GM18508 (cell line): Measurements from ENCODE around the gene SMYD4.
"Not testable (repeated sequence)": the region's sequence is repeated elsewhere in the genome, so short reads cannot be mapped to it uniquely, and the experiment has no call there.

ENCODE experiments used
- ATAC-seq: cut with Tn5 transposase; IDR thresholded peaks from one replicate; pipeline ENCODE4 v1.9.1; 2021; ENCODE audit warnings: moderate number of reproducible peaks; ENCODE audit not compliant: insufficient read depth, unreplicated experiment

Gene SMYD4

DNA sequence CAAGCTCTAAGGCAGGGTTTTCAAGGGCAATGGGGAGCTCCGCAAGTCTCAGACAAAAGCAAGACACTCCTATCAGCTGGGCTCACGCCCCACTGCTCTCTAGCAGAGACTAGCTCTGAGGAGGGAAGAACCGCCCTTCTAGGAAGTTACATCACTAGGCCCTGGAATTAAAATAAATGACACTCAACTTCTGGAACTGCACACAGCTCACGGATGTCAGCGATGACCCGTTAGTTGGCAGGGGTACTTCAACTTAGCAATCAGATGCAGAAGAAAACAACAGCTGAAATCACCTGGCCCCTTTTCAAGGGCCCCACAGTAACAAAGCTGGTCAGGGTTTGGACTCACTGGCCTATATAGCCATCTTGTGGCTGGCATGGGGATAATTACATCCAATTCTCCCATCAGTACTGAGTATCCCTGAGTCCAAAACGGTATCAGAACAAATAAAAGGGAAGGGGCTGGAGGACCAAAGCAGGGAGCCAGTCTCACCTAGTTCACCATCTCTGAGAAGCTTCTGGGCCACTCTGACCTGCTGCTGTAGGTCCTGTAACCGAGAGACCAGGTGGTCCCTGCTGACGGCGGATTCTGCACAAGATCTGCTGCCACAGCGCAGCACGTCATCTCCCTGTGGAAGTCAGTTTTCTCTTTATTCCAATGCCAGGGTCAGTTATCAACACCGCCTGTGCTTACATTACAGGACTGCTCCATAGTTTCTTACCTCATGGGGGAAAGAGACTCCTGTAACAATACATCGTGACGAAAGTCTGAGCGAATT, 45.7 kb downstream of the SMYD4 start:
- no peak for ATAC-seq

GRCh38 chr17:1783271-1783670, 46.4 kb downstream of the SMYD4 start:
- no peak for ATAC-seq

GRCh38 chr17:1782171-1782567, 47.5 kb downstream of the SMYD4 start:
- no peak for ATAC-seq

- ATAC-seq = no peak
Observed at GRCh38 chr17:1779571-1780131, 50.1 kb downstream of the SMYD4 start.

DNA sequence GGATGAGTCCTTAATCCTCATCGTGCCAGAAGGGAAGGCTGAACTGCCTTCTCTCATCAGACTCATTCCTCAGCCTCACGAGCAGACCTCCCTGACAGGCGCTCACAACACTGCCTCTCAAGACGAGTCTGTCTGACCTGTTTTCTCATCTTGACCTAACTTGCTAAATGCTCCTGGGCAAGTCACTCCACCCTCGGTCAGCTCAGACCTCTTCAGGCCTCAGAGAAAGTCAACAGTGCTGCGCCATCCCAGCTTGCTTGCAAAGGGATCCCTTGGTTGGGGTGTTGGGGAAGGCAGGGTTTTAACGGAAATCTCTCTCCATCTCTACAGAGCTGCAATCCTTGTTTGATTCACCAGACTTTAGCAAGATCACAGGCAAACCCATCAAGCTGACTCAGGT, 52.8 kb downstream of the SMYD4 start:
- no peak for ATAC-seq

- no peak for ATAC-seq
Observed at GRCh38 chr17:1776328-1776727, 53.4 kb downstream of the SMYD4 start.

DNA sequence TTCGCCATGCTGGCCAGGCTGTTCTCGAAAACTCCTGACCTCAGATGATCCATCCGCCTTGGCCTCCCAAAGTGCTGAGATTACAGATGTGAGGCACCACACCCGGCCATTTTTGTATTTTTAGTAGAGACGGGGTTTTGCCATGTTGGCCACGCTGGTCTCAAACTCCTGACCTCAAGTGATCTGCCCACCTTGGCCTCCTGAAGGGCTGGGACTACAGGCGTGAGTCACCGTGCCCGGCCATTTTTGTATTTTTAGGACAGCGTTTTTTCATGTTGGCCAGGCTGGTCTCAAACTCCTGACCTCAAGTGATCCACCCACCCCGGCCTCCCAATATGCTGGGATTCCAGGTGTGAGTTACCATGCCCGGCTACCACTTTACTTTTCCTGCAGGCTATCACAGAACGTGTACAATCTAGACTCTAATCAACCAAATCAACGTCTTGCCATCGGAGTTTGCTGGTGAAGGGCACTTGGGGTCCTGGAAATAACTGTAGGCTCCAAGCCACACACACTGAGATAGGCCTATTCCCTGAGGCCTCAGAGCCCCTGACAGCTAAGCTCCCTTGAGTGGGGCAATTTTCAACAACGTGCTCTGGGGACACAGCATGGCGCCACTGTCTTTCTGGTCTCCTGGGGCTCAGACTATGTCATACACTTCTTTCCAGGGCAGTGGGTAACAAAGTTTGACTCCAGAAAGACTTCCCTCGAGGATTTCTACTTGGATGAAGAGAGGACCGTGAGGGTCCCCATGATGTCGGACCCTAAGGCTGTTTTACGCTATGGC, 55.1 kb downstream of the SMYD4 start:
- no peak for ATAC-seq

GRCh38 chr17:1773696-1774181, 56.0 kb downstream of the SMYD4 start:
- no peak for ATAC-seq

- ATAC-seq = not testable (repeated sequence)
Observed at GRCh38 chr17:1773000-1773695, 56.6 kb downstream of the SMYD4 start.

GRCh38 chr17:1769822-1770477, 59.8 kb downstream of the SMYD4 start:
- no peak for ATAC-seq

DNA sequence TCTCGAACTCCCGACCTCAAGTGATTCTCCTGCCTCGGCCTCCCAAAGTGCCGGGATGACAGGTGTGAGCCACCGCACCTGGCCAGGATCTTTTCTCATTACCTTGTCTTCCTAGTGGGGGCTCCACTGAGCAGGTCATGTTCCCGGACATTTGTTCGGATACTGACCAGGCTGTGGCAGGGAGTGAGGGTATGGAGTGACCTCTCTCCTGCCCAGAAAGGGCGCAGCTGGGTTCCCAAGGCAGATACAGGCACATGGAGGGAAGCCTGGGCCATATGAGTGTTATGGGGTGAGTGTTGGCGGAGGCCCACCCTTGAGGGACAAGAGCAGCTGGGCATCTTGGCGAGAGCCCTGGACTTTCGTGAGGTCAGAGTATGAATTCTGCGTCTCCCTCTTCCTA, 62.3 kb downstream of the SMYD4 start:
- ATAC-seq = no peak

- ATAC-seq = no peak
Observed at GRCh38 chr17:1766382-1767135, 63.1 kb downstream of the SMYD4 start.

GRCh38 chr17:1765576-1765975, 64.1 kb downstream of the SMYD4 start:
- ATAC-seq = no peak

DNA sequence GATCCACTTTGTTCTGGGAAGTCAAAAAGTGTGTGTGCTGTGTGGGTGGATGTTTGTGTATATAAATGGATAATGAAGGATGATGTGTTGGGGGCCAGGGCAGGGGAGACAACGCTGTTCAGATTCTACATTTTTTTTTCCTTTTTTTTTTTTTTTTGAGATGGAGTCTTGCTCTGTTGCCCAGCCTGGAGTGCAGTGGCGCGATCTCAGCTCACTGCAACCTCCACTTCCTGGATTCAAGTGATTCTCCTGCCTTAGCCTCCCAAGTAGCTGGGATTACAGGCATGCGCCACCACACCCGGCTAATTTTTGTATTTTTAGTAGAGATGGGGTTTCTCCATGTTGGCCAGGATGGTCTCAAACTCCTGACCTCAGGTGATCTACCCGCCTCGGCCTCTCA, 65.0 kb downstream of the SMYD4 start:
- not testable (repeated sequence) for ATAC-seq

DNA sequence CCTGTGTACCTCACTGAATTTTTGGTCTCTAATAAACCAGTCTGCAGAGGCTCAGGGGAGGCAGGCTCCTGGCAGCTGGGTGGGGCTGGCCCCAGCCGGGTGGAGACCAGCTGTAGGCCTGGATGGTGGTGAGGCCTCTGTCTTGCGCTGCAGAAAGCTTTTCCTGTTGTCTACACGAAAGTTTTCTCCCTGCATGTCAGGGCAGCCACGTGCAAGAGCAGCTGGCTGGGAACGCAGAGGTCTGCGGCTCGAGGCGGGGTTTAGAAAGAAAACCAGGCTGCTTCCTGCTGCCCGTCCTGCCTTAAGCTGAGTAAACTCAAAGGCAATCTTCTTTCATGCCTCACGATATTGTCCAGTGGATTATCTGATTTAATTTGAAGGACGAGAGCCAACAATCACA, 65.4 kb downstream of the SMYD4 start:
- no peak for ATAC-seq

DNA sequence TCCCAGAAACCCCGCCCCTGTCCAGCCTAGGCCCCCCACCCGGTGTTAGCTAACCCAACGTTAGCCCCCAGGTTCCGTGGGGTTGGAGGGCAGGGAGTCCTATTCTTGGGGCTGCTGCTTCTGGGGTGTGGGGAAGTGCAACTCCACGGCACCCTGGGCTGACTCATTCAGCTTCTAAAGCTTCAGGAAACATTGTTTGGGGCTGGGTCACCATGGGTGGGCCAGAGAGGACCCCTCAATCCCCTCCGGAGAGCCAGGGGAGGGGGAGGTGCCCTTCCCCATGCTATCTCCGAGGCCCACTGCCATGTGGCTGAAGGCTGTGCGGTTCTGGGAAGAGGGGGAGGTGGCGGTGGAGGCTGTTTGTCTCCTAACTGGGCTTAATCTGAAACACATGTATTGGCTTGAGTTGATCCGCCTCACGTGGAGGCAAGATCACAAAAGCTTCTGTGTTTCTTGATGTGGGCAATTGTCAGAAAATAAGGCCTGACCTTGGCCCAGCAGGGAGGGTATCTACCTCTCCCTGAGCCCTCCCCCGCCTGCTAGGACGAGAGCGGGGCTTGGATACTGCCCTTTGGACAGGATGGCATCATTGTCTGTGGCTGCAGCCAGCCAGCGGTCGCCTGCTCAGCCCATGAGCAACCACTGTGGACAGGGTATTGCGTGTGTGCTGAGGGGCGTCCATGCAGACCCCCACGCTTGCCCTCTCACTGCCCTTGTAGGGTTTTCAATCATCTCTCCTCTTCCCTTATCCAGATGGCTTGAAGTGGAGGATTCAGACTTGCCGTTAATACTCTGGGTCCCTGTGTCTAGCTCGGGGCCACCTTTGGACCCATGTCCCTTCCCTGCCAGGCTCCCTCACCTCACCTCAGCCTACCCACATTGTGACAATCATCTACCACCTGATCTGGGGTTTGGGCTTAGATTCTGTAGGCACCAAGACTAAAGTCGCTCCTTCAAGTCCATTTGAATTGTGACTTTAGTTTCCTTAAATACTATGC, 66.5 kb downstream of the SMYD4 start:
- no peak for ATAC-seq

- ATAC-seq = no peak
Observed at GRCh38 chr17:1762233-1762900, 67.3 kb downstream of the SMYD4 start.

DNA sequence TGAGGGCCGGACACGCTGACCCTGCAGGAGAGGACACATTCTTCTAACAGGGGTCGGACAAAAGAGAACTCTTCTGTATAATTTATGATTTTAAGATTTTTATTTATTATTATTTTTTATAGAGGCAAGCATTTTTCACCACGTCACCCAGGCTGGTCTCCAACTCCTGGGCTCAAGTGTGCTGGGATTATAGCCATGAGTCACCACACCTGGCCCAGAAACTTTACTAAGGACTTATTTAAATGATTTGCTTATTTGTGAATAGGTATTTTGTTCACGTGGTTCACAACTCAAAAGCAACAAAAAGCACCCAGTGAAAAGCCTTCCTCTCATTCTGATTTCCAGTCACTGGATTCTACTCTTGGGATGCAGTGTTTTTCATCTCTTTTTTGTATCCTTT, 70.2 kb downstream of the SMYD4 start:
- no peak for ATAC-seq
